Mesothelial cell of epicardium (in vitro differentiated cells): ENCODE results near the gene TTC5. TPM values are rescaled to one million over a fixed set of nuclear protein-coding genes. Genes with fewer than 3 reads are reported as not detected.
A peak's percentile ranks its signal among the peaks of the same experiment; 100 is the strongest.

Experiments used
- DNase-seq, 2 experiments: peaks; one replicate each; pipeline ENCODE4 v3.0.0; 2021; ENCODE audit warnings: low spot score in 2 of 2; ENCODE audit not compliant: unreplicated experiment in 2 of 2
- H3K27ac Mint-ChIP-seq: 2 replicates; pipeline ENCODE4 v1.8.0; 2021; ENCODE audit warnings: mixed read lengths
- H3K27me3 Mint-ChIP-seq: 2 replicates; pipeline ENCODE4 v1.8.0; 2021; ENCODE audit warnings: low read depth, mixed read lengths
- H3K36me3 Mint-ChIP-seq: 2 replicates; pipeline ENCODE4 v1.8.0; 2021; ENCODE audit warnings: mixed read lengths
- H3K4me1 Mint-ChIP-seq: 2 replicates; pipeline ENCODE4 v1.8.0; 2021; ENCODE audit warnings: mixed read lengths
- H3K4me3 Mint-ChIP-seq: 2 replicates; pipeline ENCODE4 v1.8.0; 2021; ENCODE audit warnings: mild to moderate bottlenecking, moderate library complexity, mixed read lengths
- H3K9me3 Mint-ChIP-seq: 2 replicates; pipeline ENCODE4 v1.8.0; 2021; ENCODE audit warnings: mixed read lengths
- total RNA-seq: library from RNA; stranded (reverse); gene quantifications from 3 replicates; pipeline ENCODE4 v1.2.1, GENCODE V29; 2021
- TF ChIP-seq, protein P1 (sequence below): fragments of 200-600 bp; sonication (generic); IDR thresholded peaks from one replicate; pipeline ENCODE4 v1.5.0; 2021; ENCODE audit warnings: antibody characterized with exemption; ENCODE audit not compliant: unreplicated experiment

Gene TTC5, protein sequence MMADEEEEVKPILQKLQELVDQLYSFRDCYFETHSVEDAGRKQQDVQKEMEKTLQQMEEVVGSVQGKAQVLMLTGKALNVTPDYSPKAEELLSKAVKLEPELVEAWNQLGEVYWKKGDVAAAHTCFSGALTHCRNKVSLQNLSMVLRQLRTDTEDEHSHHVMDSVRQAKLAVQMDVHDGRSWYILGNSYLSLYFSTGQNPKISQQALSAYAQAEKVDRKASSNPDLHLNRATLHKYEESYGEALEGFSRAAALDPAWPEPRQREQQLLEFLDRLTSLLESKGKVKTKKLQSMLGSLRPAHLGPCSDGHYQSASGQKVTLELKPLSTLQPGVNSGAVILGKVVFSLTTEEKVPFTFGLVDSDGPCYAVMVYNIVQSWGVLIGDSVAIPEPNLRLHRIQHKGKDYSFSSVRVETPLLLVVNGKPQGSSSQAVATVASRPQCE
- 29.4 to 30.8 TPM (median 30.0 TPM) in 3 replicates for total RNA-seq

DNA sequence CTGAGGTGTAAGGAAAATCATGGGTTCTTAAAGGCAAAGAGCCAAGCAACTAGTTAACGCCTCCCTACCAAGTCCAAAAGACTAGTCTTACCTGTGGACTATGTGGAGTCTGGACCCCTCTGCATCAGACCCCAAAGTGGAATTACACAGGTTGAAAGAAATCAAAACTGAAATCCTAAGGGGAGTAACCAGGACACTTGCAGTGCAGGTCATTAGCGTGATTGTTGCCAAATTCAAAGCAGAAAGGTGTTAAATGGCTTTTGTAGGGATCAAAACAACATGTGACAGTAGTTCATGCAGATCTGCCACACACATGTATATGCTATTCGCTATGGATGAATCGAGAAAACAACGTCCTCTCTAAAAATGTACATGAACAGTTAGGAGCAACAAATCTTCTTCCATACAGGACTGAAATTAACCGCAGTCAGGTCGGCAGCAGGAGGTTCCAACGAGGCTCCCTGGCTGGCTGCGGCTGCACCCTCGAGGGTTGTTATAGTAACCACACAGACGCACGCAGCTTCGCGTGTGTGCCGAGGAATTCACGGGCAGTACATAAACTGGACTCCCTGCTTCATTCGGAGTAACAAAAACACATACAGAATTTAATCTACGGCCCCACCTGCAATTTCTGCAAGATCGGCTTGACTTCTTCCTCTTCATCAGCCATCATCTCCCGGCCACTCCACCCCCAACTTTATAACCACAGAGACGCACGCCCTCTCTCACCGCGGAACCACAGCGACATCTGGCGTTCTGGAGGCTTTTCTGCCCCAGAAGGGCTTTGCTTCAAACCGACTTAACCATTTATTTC is at the start of gene TTC5:
Gene TTC5 (minus strand): TSS at position 687 of the 814 bp plus-strand sequence. CDS start 14 bp downstream, at position 673.
- peak within 1 kb of the TSS; percentile 64 for H3K27ac Mint-ChIP-seq
- H3K27me3 Mint-ChIP-seq = no peaks in the 10 kb centered on the region
- TF ChIP-seq, protein P1, sequence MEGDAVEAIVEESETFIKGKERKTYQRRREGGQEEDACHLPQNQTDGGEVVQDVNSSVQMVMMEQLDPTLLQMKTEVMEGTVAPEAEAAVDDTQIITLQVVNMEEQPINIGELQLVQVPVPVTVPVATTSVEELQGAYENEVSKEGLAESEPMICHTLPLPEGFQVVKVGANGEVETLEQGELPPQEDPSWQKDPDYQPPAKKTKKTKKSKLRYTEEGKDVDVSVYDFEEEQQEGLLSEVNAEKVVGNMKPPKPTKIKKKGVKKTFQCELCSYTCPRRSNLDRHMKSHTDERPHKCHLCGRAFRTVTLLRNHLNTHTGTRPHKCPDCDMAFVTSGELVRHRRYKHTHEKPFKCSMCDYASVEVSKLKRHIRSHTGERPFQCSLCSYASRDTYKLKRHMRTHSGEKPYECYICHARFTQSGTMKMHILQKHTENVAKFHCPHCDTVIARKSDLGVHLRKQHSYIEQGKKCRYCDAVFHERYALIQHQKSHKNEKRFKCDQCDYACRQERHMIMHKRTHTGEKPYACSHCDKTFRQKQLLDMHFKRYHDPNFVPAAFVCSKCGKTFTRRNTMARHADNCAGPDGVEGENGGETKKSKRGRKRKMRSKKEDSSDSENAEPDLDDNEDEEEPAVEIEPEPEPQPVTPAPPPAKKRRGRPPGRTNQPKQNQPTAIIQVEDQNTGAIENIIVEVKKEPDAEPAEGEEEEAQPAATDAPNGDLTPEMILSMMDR = no peak
- peaks cover 4% of the 10 kb centered on the region for H3K9me3 Mint-ChIP-seq
- peaks cover 19% of the 10 kb centered on the region for H3K36me3 Mint-ChIP-seq
- H3K4me1 Mint-ChIP-seq = peaks cover 19% of the 10 kb centered on the region
- peak; percentile 61 to 89 for DNase-seq
- peak within 1 kb of the TSS; percentile 82 for H3K4me3 Mint-ChIP-seq

DNA sequence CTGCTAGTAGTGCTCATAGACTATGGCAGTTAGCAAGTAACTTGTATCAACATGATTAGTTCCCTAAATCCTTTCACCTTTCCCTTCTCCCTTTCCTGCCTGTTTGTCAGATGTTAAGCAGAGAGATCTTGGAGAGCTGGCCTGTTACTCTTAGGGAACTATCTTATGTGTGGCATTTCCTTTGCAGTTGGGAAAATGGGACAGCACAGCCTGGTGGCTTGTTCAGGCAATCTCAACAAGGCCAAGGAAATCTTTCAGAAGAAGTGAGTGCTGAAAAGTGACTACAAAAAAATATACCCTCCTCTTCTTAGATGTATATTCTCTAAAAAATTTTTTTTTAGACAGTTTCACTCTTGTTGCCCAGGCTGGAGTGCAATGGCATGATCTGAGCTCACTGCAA is 45.1 kb upstream of the TTC5 start:
- no peak overlapping the region for H3K4me3 Mint-ChIP-seq
- H3K9me3 Mint-ChIP-seq = no peaks in the 10 kb centered on the region
- H3K27ac Mint-ChIP-seq = no peak overlapping the region
- no peaks in the 10 kb centered on the region for H3K4me1 Mint-ChIP-seq
- no peak for DNase-seq
- no peaks in the 10 kb centered on the region for H3K27me3 Mint-ChIP-seq
- peaks cover 42% of the 10 kb centered on the region for H3K36me3 Mint-ChIP-seq
- TF ChIP-seq, protein P1 = no peak

DNA sequence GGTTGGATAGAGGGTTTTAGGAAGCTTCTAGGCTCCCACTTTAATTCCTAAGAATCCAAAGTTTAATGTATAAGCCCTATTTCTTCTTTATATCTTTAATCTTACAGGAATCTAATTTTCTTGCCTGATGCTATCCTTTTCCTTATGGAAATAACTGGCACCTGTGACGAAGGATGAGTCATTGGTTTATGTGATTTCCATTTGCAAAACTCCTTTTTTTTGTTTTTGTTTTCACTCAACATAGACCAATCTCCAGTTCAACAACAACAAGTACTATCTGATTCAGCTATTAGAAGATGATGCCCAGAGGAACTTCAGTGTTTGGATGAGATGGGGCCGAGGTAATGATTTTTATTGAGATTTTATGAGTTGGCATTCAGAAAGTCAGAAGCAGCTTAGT is 44.5 kb upstream of the TTC5 start:
- no peak for DNase-seq
- H3K27me3 Mint-ChIP-seq = no peaks in the 10 kb centered on the region
- H3K4me3 Mint-ChIP-seq = no peak overlapping the region
- peaks cover 42% of the 10 kb centered on the region for H3K36me3 Mint-ChIP-seq
- TF ChIP-seq, protein P1 = no peak
- H3K27ac Mint-ChIP-seq = no peak overlapping the region
- no peaks in the 10 kb centered on the region for H3K4me1 Mint-ChIP-seq
- H3K9me3 Mint-ChIP-seq = no peaks in the 10 kb centered on the region

DNA sequence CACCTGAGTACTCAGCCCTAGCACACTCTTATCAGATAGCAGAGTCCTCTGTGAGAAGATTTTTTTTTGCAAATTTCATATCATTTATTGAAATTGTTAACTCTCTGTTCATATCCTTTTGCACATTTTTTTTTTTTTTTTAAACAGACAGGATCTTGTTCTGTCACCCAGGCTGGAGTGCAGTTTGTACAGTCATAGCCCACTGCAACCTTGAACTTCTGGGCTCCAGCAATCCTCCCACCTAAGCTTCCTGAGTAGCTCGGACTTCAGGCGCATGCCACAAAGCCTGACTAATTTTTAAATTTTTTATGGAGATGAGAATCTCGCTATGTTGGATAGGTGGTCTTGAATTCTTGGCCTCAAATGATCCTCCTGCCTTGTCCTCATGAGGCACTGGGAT is 42.0 kb upstream of the TTC5 start:
- peaks cover 28% of the 10 kb centered on the region for H3K36me3 Mint-ChIP-seq
- no peaks in the 10 kb centered on the region for H3K27me3 Mint-ChIP-seq

DNA sequence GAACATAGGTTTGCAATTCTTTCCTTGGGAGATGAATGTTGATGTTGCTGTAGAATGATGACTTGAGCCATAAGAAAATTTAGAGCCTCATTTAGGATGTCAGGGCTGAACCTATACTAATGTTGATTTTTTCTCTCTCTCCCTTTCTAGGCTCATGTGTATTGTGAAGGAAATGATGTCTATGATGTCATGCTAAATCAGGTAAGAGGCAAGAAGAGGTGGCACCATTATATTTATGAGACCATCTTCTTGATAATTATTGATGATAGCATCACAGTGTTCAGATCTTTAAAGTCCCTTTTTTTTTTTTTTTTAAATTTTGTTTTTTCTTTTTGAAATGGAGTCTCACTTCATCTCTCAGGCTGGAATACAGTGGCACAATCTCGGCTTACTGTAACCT is 41.0 kb upstream of the TTC5 start:
- H3K36me3 Mint-ChIP-seq = peaks cover 24% of the 10 kb centered on the region
- H3K4me1 Mint-ChIP-seq = peaks cover 8% of the 10 kb centered on the region
- TF ChIP-seq, protein P1 = no peak
- no peak overlapping the region for H3K27ac Mint-ChIP-seq
- no peaks in the 10 kb centered on the region for H3K9me3 Mint-ChIP-seq
- no peak overlapping the region for H3K4me3 Mint-ChIP-seq
- no peak for DNase-seq
- no peaks in the 10 kb centered on the region for H3K27me3 Mint-ChIP-seq

More for the DNA sequence above, 42.0 kb upstream of the TTC5 start:
- no peak for DNase-seq
- H3K27ac Mint-ChIP-seq = no peak overlapping the region
- no peak overlapping the region for H3K4me3 Mint-ChIP-seq
- TF ChIP-seq, protein P1 = no peak
- H3K4me1 Mint-ChIP-seq = peaks cover 8% of the 10 kb centered on the region
- no peaks in the 10 kb centered on the region for H3K9me3 Mint-ChIP-seq
